ENCODE results near the gene KIAA0930. TPM values are rescaled to one million over a fixed set of nuclear protein-coding genes. Genes with fewer than 3 reads are reported as not detected.

KIAA0930 gene
- total and polyA plus RNA-seq, 10 donors: 32.6 to 93.1 (median 58.1) TPM

- Histone ChIP-seq H3K4me1 (peaks cover 0 to 94% (median 60%) of the 10 kb centered on the region in 6 donors), H3K36me3 (peaks cover 0 to 29% (median 0%) of the 10 kb centered on the region in 6 donors), H3K27me3 (replicated peaks in 1 of 7) (no peaks in the 10 kb centered on the region), H3K9me3 (no peaks in the 10 kb centered on the region), H3K27ac (peak overlapping the region in 7 of 8 donors; percentile 6 to 88 (median 65)), H3K4me3 (no peak overlapping the region)
- TF ChIP-seq POLR2AphosphoS5 (IDR thresholded peaks at IDR 0.05): peak in 1 of 3 donors; percentile 47
- no peak for TF ChIP-seq CTCF (IDR thresholded peaks at IDR 0.05 in 8 of 11, conservative IDR thresholded peaks at IDR 0.05 in 3 of 11)
- WGBS, 5 donors: 38 to 57% (median 43%) methylated on average over 16 to 17 of the region's 17 CpGs
- intact Hi-C loops (cut with DNase I; ENCODE audit: low total_unique reads): no loop called here
- no peak for DNase-seq
Observed at GRCh38 chr22:45226503-45227186, 14.0 kb downstream of the KIAA0930 start.

- Histone ChIP-seq H3K36me3 (peaks cover 0 to 29% (median 0%) of the 10 kb centered on the region in 6 donors), H3K9me3 (no peaks in the 10 kb centered on the region), H3K27ac (peak overlapping the region in 7 of 8 donors; percentile 6 to 88 (median 65)), H3K4me3 (peak overlapping the region in 1 of 8 donors; percentile 9), H3K4me1 (peaks cover 0 to 94% (median 62%) of the 10 kb centered on the region in 6 donors), H3K27me3 (replicated peaks in 1 of 7) (no peaks in the 10 kb centered on the region)
- TF ChIP-seq POLR2AphosphoS5 (IDR thresholded peaks at IDR 0.05): peak; percentile 15 to 47 (median 47)
- no peak for TF ChIP-seq CTCF (IDR thresholded peaks at IDR 0.05 in 8 of 11, conservative IDR thresholded peaks at IDR 0.05 in 3 of 11)
- no peak for TF ChIP-seq POLR2A (IDR thresholded peaks at IDR 0.05)
- WGBS, 5 donors: 59 to 82% (median 71%) methylated on average over 19 to 26 of the region's 26 CpGs
- intact Hi-C loops (cut with DNase I; ENCODE audit: low total_unique reads): no loop called here
- DNase-seq: peak; percentile 83
Observed at GRCh38 chr22:45225732-45226502, 14.8 kb downstream of the KIAA0930 start.

GRCh38 chr22:45224988-45225731 is 15.5 kb downstream of the KIAA0930 start:
- TF ChIP-seq POLR2AphosphoS5 (IDR thresholded peaks at IDR 0.05): no peak
- Histone ChIP-seq H3K27ac (peak overlapping the region in 5 of 8 donors; percentile 57 to 88 (median 84)), H3K4me1 (peaks cover 0 to 93% (median 63%) of the 10 kb centered on the region in 6 donors), H3K27me3 (replicated peaks in 1 of 7) (no peaks in the 10 kb centered on the region), H3K9me3 (no peaks in the 10 kb centered on the region), H3K36me3 (peaks cover 0 to 29% (median 0%) of the 10 kb centered on the region in 6 donors), H3K4me3 (no peak overlapping the region)
- intact Hi-C loops (cut with DNase I; ENCODE audit: low total_unique reads): no loop called here
- DNase-seq: peak; percentile 68
- WGBS, 5 donors: 83 to 88% (median 87%) methylated on average over 16 to 19 of the region's 19 CpGs

- no peak for TF ChIP-seq CTCF (IDR thresholded peaks at IDR 0.05 in 8 of 11, conservative IDR thresholded peaks at IDR 0.05 in 3 of 11)
- Histone ChIP-seq H3K4me1 (peaks cover 0 to 87% (median 60%) of the 10 kb centered on the region in 6 donors), H3K36me3 (peaks cover 0 to 29% (median 0%) of the 10 kb centered on the region in 6 donors), H3K9me3 (no peaks in the 10 kb centered on the region), H3K4me3 (no peak overlapping the region), H3K27me3 (replicated peaks in 1 of 7) (no peaks in the 10 kb centered on the region), H3K27ac (no peak overlapping the region)
- intact Hi-C loops (cut with DNase I; ENCODE audit: low total_unique reads): no loop called here
- DNase-seq: peak; percentile 27
- 84 to 90% (median 86%) methylated on average over 11 of the region's 11 CpGs for WGBS, 5 donors
Observed at GRCh38 chr22:45224331-45224730, 16.4 kb downstream of the KIAA0930 start.

All from spleen (tissue), 11 donors.